Stimulated activated CD8-positive, alpha-beta memory T cell treated with anti-CD3 and anti-CD28 coated beads, Interleukin-2, amount 100 ng/mL, for 48 hours (primary cell): ENCODE results near the gene PCCA.
"Not testable (repeated sequence)": the region's sequence is repeated elsewhere in the genome, so short reads cannot be mapped to it uniquely, and the experiment has no call there.

ENCODE experiments used
- DNase-seq, 2 donors: peaks; one replicate each; pipeline ENCODE4 v3.0.0-alpha.2; 2020; ENCODE audit warnings: low read depth in 2 of 2

Gene PCCA

GRCh38 chr13:100361504-100361903 lies 272.6 kb downstream of the PCCA start:
- no peak for DNase-seq

GRCh38 chr13:100362371-100362770 lies 273.5 kb downstream of the PCCA start:
- DNase-seq: no peak

- no peak for DNase-seq
These were observed 273.9 kb downstream of the PCCA start for GRCh38 chr13:100362781-100363180.

- DNase-seq: no peak
These were observed 274.4 kb downstream of the PCCA start for GRCh38 chr13:100363285-100363711.

GRCh38 chr13:100363874-100364273 lies 275.0 kb downstream of the PCCA start:
- no peak for DNase-seq

GRCh38 chr13:100364591-100364990 lies 275.7 kb downstream of the PCCA start:
- DNase-seq: no peak

- DNase-seq: no peak
These were observed 276.8 kb downstream of the PCCA start for GRCh38 chr13:100365680-100366079.

- DNase-seq: no peak
These were observed 289.6 kb downstream of the PCCA start for GRCh38 chr13:100378533-100378932.

- no peak for DNase-seq
These were observed 292.8 kb downstream of the PCCA start for GRCh38 chr13:100381595-100382224.

GRCh38 chr13:100382785-100383184 lies 293.9 kb downstream of the PCCA start:
- no peak for DNase-seq

- DNase-seq: no peak
These were observed 298.5 kb downstream of the PCCA start for GRCh38 chr13:100387416-100387815.

GRCh38 chr13:100388150-100388549 lies 299.3 kb downstream of the PCCA start:
- DNase-seq: not testable (repeated sequence)

GRCh38 chr13:100388923-100389322 lies 300.0 kb downstream of the PCCA start:
- DNase-seq: no peak

GRCh38 chr13:100389617-100390016 lies 300.7 kb downstream of the PCCA start:
- DNase-seq: no peak

GRCh38 chr13:100392709-100393630 lies 304.1 kb downstream of the PCCA start:
- peak; percentile 25 to 49 for DNase-seq

GRCh38 chr13:100394005-100394695 lies 305.3 kb downstream of the PCCA start:
- no peak for DNase-seq

GRCh38 chr13:100395698-100396373 lies 306.9 kb downstream of the PCCA start:
- DNase-seq: no peak

- DNase-seq: no peak
These were observed 307.9 kb downstream of the PCCA start for GRCh38 chr13:100396776-100397175.

GRCh38 chr13:100397627-100398026 lies 308.7 kb downstream of the PCCA start:
- DNase-seq: no peak

GRCh38 chr13:100398360-100398759 lies 309.5 kb downstream of the PCCA start:
- no peak for DNase-seq

- DNase-seq: no peak
These were observed 310.6 kb downstream of the PCCA start for GRCh38 chr13:100399455-100399854.

GRCh38 chr13:100403675-100404074 lies 314.8 kb downstream of the PCCA start:
- DNase-seq: no peak
